HG02678 (cell line): Measurements from ENCODE around the gene SPATA24.
"Not testable (repeated sequence)": the region's sequence is repeated elsewhere in the genome, so short reads cannot be mapped to it uniquely, and the experiment has no call there.

ENCODE experiments used
- ATAC-seq: cut with Tn5 transposase; IDR thresholded peaks from one replicate; pipeline ENCODE4 v1.9.1; 2021; ENCODE audit warnings: mild to moderate bottlenecking, moderate library complexity; ENCODE audit not compliant: unreplicated experiment

SPATA24 gene

GRCh38 chr5:139417214-139417613 is 13.3 kb upstream of the SPATA24 start:
- no peak for ATAC-seq

- no peak for ATAC-seq
Observed at GRCh38 chr5:139416651-139417050, 12.8 kb upstream of the SPATA24 start.

GRCh38 chr5:139415869-139416268 is 12.0 kb upstream of the SPATA24 start:
- no peak for ATAC-seq

- no peak for ATAC-seq
Observed at GRCh38 chr5:139415221-139415861, 11.5 kb upstream of the SPATA24 start.

- ATAC-seq: no peak
Observed at GRCh38 chr5:139414581-139415130, 10.8 kb upstream of the SPATA24 start.

- peak; percentile 68 for ATAC-seq
Observed at GRCh38 chr5:139413963-139414362, 10.1 kb upstream of the SPATA24 start.

- ATAC-seq: no peak
Observed at GRCh38 chr5:139413153-139413552, 9.3 kb upstream of the SPATA24 start.

- ATAC-seq: no peak
Observed at GRCh38 chr5:139410993-139411828, 7.3 kb upstream of the SPATA24 start.

- ATAC-seq: no peak
Observed at GRCh38 chr5:139410121-139410992, 6.5 kb upstream of the SPATA24 start.

- ATAC-seq: not testable (repeated sequence)
Observed at GRCh38 chr5:139409116-139409515, 5.2 kb upstream of the SPATA24 start.

- no peak for ATAC-seq
Observed at GRCh38 chr5:139408191-139408590, 4.3 kb upstream of the SPATA24 start.

- ATAC-seq: no peak
Observed at GRCh38 chr5:139407517-139407916, 3.6 kb upstream of the SPATA24 start.

GRCh38 chr5:139406963-139407362 is 3.1 kb upstream of the SPATA24 start:
- ATAC-seq: no peak

- no peak for ATAC-seq
Observed at GRCh38 chr5:139404484-139404840, 573 bp upstream of the SPATA24 start.

- ATAC-seq: no peak
Observed at GRCh38 chr5:139403418-139403786, 487 bp downstream of the SPATA24 start.

- ATAC-seq: no peak
Observed at GRCh38 chr5:139402561-139403158, 1.2 kb downstream of the SPATA24 start.

GRCh38 chr5:139401546-139401945 is 2.3 kb downstream of the SPATA24 start:
- ATAC-seq: no peak

- ATAC-seq: peak; percentile 21
Observed at GRCh38 chr5:139399501-139400121, 4.3 kb downstream of the SPATA24 start.

- no peak for ATAC-seq
Observed at GRCh38 chr5:139397921-139398320, 6.0 kb downstream of the SPATA24 start.

- ATAC-seq: no peak
Observed at GRCh38 chr5:139396691-139397090, 7.2 kb downstream of the SPATA24 start.
